ENCODE data around the gene PRDM15.

PRDM15 gene

GRCh38 chr21:41875086-41875485 lies 4.1 kb downstream of the PRDM15 start:
- TF ChIP-seq EZH2 (optimal IDR thresholded peaks at IDR 0.05; ENCODE audit: low read depth, low read length) (no peak), CTCF (IDR thresholded peaks at IDR 0.05; ENCODE audit: low read length) (no peak), EZH2phosphoT487 (IDR thresholded peaks at IDR 0.05; ENCODE audit: low read length) (no peak)
- Histone ChIP-seq H2AFZ (ENCODE audit: low read length) (no peak overlapping the region), H4K20me1 (ENCODE audit: insufficient read depth, low read length) (no peaks in the 10 kb centered on the region), H3K4me1 (ENCODE audit: low read length) (peaks cover 17% of the 10 kb centered on the region), H3K79me2 (ENCODE audit: low read length) (peaks cover 46% of the 10 kb centered on the region), H3K27ac (ENCODE audit: low read length) (no peak overlapping the region), H3K4me3 (ENCODE audit: low read length) (no peak overlapping the region), H3K27me3 (replicated peaks; ENCODE audit: insufficient read depth, low read length) (no peaks in the 10 kb centered on the region), H3K9me2 (replicated peaks; ENCODE audit: insufficient read depth, low read length) (no peaks in the 10 kb centered on the region), H3F3A (ENCODE audit: insufficient read depth, low read length) (peaks cover 11% of the 10 kb centered on the region; the same call in 1 of the 2 replicates), H3K9me3 (replicated peaks; ENCODE audit: insufficient read depth, low read length) (no peaks in the 10 kb centered on the region), H3K9ac (ENCODE audit: low read length) (no peak overlapping the region), H3K36me3 (replicated peaks; ENCODE audit: insufficient read depth, low read length) (no peaks in the 10 kb centered on the region), H3K4me2 (ENCODE audit: low read depth, low read length) (no peak overlapping the region)
- no peak for DNase-seq

- H3K27ac ChIP-seq (ENCODE audit: low read length), result no peak overlapping the region
- peaks cover 46% of the 10 kb centered on the region for H3K79me2 ChIP-seq (ENCODE audit: low read length)
- H3K9ac ChIP-seq (ENCODE audit: low read length), result no peak overlapping the region
- no peaks in the 10 kb centered on the region for H3K36me3 ChIP-seq (replicated peaks; ENCODE audit: insufficient read depth, low read length)
- TF ChIP-seq EZH2phosphoT487 (IDR thresholded peaks at IDR 0.05; ENCODE audit: low read length) (no peak), CTCF (IDR thresholded peaks at IDR 0.05; ENCODE audit: low read length) (no peak), EZH2 (optimal IDR thresholded peaks at IDR 0.05; ENCODE audit: low read depth, low read length) (no peak)
- H3K9me3 ChIP-seq (replicated peaks; ENCODE audit: insufficient read depth, low read length), result no peaks in the 10 kb centered on the region
- H3K4me1 ChIP-seq (ENCODE audit: low read length), result peaks cover 17% of the 10 kb centered on the region
- DNase-seq, result no peak
- peaks cover 11% of the 10 kb centered on the region; the same call in 1 of the 2 replicates for H3F3A ChIP-seq (ENCODE audit: insufficient read depth, low read length)
- H3K9me2 ChIP-seq (replicated peaks; ENCODE audit: insufficient read depth, low read length), result no peaks in the 10 kb centered on the region
- H4K20me1 ChIP-seq (ENCODE audit: insufficient read depth, low read length), result no peaks in the 10 kb centered on the region
- H3K27me3 ChIP-seq (replicated peaks; ENCODE audit: insufficient read depth, low read length), result no peaks in the 10 kb centered on the region
- no peak overlapping the region for H3K4me3 ChIP-seq (ENCODE audit: low read length)
- H3K4me2 ChIP-seq (ENCODE audit: low read depth, low read length), result no peak overlapping the region
- no peak overlapping the region for H2AFZ ChIP-seq (ENCODE audit: low read length)
These were observed 4.5 kb downstream of the PRDM15 start for GRCh38 chr21:41874611-41875010.

- peak overlapping the region; percentile 22; the same call in 1 of the 2 replicates for H3K27ac ChIP-seq (ENCODE audit: low read length)
- H3K9me3 ChIP-seq (replicated peaks; ENCODE audit: insufficient read depth, low read length), result no peaks in the 10 kb centered on the region
- peaks cover 16% of the 10 kb centered on the region for H3F3A ChIP-seq (ENCODE audit: insufficient read depth, low read length)
- no peaks in the 10 kb centered on the region for H4K20me1 ChIP-seq (ENCODE audit: insufficient read depth, low read length)
- no peaks in the 10 kb centered on the region for H3K27me3 ChIP-seq (replicated peaks; ENCODE audit: insufficient read depth, low read length)
- no peaks in the 10 kb centered on the region for H3K9me2 ChIP-seq (replicated peaks; ENCODE audit: insufficient read depth, low read length)
- no peak overlapping the region for H2AFZ ChIP-seq (ENCODE audit: low read length)
- H3K4me1 ChIP-seq (ENCODE audit: low read length), result peaks cover 22% of the 10 kb centered on the region
- no peak overlapping the region for H3K4me3 ChIP-seq (ENCODE audit: low read length)
- H3K4me2 ChIP-seq (ENCODE audit: low read depth, low read length), result peak overlapping the region; percentile 2; the same call in 1 of the 2 replicates
- no peak for DNase-seq
- no peaks in the 10 kb centered on the region for H3K36me3 ChIP-seq (replicated peaks; ENCODE audit: insufficient read depth, low read length)
- TF ChIP-seq EZH2 (optimal IDR thresholded peaks at IDR 0.05; ENCODE audit: low read depth, low read length) (no peak), EZH2phosphoT487 (IDR thresholded peaks at IDR 0.05; ENCODE audit: low read length) (no peak), CTCF (IDR thresholded peaks at IDR 0.05; ENCODE audit: low read length) (no peak)
- H3K79me2 ChIP-seq (ENCODE audit: low read length), result peaks cover 45% of the 10 kb centered on the region
- no peak overlapping the region for H3K9ac ChIP-seq (ENCODE audit: low read length)
These were observed 5.7 kb downstream of the PRDM15 start for GRCh38 chr21:41873426-41873825.
